GM13976 (cell line): ENCODE data around the gene PLCB2.

ENCODE experiments used
- DNase-seq: peaks from one replicate; pipeline ENCODE4 v3.0.0; 2012; ENCODE audit warnings: low spot score
- in situ Hi-C: fragments of 300-500 bp; cut with MboI; formaldehyde crosslinking; loops from one replicate; pipeline ENCODE4 v1.12.0; 2022; ENCODE audit warnings: low sequenced_read_pairs, mixed read lengths, inconsistent platforms; ENCODE audit not compliant: unreplicated experiment
- TF ChIP-seq, protein P1 (sequence below): IDR thresholded peaks from 2 replicates; pipeline ENCODE4 v1.5.1; 2012; ENCODE audit warnings: borderline replicate concordance, mild to moderate bottlenecking; ENCODE audit not compliant: insufficient read depth; ENCODE audit errors: extremely low read depth, missing control alignments, control extremely low read depth

PLCB2 gene

DNA sequence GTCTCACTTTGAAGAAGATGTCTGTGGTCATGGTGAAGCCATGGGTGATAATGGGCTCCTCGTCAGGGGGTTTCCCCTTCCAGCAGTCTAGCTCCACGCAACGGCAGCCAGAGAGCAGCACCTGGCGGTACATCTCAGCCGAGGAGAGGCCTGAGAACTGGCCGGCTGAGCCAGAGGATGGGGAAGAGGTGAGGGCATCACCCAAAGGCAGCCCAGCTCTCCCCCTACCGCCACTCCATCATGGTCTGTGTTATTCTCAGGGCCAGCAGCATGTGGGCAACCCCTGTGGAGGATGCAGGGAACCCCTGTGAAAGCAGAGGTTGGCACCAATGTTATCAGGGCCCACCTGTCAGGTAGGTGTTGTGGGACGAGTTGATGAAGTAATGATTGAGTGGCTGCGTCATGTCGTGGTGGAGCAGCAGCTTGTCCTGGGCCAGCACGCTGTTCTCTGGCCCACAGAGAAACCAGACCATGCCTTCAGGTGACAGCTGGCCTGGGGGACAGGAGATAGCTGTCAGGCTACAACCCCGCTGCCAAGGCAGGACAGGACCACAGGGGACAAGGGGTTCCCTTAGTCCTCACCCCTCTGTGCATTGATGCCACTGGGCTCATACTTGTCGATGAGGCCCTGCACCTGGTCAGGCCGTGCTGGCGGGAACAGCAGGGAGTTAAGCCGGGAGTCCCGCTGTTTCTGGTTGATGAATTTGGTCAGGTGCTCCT is 9.4 kb downstream of the PLCB2 start:
- in situ Hi-C loops, result no loop called here
- TF ChIP-seq, protein P1, sequence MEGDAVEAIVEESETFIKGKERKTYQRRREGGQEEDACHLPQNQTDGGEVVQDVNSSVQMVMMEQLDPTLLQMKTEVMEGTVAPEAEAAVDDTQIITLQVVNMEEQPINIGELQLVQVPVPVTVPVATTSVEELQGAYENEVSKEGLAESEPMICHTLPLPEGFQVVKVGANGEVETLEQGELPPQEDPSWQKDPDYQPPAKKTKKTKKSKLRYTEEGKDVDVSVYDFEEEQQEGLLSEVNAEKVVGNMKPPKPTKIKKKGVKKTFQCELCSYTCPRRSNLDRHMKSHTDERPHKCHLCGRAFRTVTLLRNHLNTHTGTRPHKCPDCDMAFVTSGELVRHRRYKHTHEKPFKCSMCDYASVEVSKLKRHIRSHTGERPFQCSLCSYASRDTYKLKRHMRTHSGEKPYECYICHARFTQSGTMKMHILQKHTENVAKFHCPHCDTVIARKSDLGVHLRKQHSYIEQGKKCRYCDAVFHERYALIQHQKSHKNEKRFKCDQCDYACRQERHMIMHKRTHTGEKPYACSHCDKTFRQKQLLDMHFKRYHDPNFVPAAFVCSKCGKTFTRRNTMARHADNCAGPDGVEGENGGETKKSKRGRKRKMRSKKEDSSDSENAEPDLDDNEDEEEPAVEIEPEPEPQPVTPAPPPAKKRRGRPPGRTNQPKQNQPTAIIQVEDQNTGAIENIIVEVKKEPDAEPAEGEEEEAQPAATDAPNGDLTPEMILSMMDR, result no peak
- DNase-seq, result no peak

- TF ChIP-seq, protein P1, result no peak
- in situ Hi-C loops, result no loop called here
- no peak for DNase-seq
Observed at GRCh38 chr15:40297356-40297755, 10.4 kb downstream of the PLCB2 start.

DNA sequence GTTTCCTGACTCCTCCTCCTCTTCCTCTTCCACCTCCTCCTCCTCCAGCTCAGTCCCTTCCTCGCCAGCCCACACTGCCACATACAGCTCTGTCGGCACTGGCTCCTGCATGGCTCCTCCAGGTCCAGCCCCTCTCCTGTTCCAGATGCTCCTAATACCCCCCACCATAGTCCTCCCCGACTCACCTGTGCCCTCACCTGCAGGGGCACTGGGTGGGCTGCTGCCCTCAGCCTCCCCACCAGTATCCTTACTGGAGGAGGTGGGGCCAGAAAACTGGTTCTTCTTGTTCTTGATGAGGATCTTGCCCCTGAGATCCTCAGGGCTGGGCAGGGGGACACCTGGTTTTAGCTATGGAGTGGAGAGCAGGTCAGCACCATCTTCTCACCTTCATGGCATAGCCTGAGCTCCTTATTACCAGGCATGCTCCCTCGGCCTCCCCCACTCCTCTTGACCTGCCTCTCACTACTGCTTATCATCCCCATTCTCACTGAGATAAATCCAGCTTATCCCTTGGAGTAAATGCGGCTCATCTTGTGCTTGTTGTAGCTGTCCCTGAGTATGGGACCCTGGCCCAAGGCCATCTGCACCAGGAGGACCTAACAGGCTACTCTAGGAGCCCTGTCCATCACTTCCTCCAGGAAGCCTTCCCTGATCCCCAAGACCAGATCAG is 11.0 kb downstream of the PLCB2 start:
- in situ Hi-C loops, result no loop called here
- TF ChIP-seq, protein P1, result no peak

GRCh38 chr15:40295877-40296560 is 11.7 kb downstream of the PLCB2 start:
- in situ Hi-C loops, result no loop called here
- TF ChIP-seq, protein P1, result no peak
- DNase-seq, result no peak

More for the DNA sequence above, 11.0 kb downstream of the PLCB2 start:
- no peak for DNase-seq

GRCh38 chr15:40295297-40295696 is 12.4 kb downstream of the PLCB2 start:
- TF ChIP-seq, protein P1, result no peak
- in situ Hi-C loops, result no loop called here
- no peak for DNase-seq
